HCEC 1CT (cell line): ENCODE results near the gene DDAH1.
"Not testable (repeated sequence)": the region's sequence is repeated elsewhere in the genome, so short reads cannot be mapped to it uniquely, and the experiment has no call there.

ENCODE experiments used
- DNase-seq: peaks from one replicate; pipeline ENCODE4 v3.0.0-alpha.2; 2017

DDAH1 gene

GRCh38 chr1:85465099-85465785 is at the start of gene DDAH1:
TSS of gene DDAH1 (minus strand) at chr1:85465159. CDS start at chr1:85465045, 114 bp downstream.
- peak; percentile 65 for DNase-seq

DNA sequence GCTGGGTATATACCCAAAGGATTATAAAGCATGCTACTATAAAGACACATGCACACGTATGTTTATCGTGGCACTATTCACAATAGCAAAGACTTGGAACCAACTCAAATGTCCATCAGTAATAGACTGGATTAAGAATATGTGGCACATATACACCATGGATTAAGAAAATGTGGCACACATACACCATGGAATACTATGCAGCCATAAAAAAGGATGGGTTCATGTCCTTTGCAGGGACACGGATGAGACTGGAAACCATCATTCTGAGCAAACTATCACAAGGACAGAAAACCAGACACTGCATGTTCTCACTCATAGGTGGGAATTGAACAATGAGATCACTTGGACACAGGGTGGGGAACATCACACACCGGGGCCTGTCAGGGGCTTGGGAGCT is 49.0 kb upstream of the DDAH1 start:
- DNase-seq: not testable (repeated sequence)

DNA sequence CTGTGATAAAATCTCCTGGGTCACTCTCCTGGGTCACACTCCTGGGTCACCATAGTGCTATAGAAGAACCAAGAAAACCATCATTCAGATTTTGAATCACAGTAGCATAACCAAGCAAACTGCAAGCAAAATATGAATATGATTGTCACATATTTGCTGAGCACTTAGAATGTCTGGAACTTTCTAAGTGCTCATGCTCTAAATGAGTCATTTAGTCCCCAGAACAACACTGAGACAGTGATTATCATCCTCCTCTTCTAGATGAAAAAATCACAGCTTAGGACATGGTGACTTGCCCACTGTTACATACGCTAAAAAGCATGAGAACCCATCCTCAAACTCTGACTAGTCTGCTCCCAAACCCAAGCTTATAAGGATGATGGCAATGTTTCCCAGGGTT is 39.5 kb upstream of the DDAH1 start:
- peak; percentile 1 for DNase-seq

- peak; percentile 78 for DNase-seq
Observed at GRCh38 chr1:85502625-85503083, 37.7 kb upstream of the DDAH1 start.

DNA sequence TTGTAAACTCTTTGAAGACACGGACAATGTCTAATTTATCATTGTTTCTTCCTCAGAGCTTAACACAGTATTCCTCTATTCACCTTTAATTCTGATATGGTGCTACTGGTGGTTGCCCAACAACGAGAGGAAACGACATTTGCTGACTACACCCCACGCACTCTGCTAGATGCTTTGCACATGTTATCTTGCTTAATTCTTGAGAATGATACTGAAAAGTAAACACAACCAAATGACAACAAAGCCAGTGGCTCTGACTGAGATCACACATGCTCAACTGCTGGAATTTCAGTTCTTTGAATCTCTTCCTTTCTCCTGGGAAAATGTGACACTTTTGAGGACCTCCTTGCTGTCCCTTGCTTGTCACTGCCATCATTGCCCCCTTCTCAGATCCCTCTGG is 37.2 kb upstream of the DDAH1 start:
- peak; percentile 72 for DNase-seq

GRCh38 chr1:85501355-85501898 is 36.5 kb upstream of the DDAH1 start:
- no peak for DNase-seq

- DNase-seq: peak; percentile 6
Observed at GRCh38 chr1:85496941-85497582, 32.1 kb upstream of the DDAH1 start.

DNA sequence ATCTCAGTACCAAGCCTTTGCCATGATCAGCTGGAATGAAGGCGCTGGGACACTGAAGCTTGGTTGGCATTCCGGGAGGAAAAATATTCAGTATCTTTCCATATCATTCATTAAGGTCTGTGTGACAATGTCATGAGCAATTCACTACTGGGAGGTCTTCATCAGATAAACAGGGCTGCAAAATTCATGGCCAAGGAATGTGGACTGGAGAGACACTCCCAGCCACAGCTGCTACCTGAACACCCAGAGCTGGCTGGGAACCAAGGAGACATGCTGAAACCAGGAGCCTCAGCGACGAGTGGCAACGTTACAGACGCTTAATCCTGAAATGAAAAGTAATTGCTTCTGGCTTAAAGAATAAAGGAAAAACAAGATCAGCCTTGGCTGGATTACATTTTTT is 30.6 kb upstream of the DDAH1 start:
- DNase-seq: peak; percentile 85

DNA sequence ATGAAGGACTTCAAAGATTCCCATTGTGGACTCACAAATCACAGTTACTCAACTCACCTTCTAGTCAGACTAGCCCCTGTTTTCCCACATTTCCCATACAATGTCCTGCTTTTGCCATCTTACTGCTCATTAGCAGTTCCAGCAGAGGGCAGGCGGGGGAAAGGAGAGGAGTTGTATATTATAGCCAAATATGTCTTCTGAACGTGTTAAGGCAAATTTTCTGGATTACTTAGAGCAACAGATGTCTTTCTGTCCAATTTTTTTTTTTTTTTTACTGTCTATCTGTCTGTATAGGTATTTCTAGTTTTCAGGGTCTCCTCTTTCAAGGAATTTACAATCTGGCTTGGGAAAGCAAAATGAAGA is 29.9 kb upstream of the DDAH1 start:
- peak; percentile 66 for DNase-seq

- peak; percentile 29 for DNase-seq
Observed at GRCh38 chr1:85494074-85494903, 29.3 kb upstream of the DDAH1 start.

GRCh38 chr1:85490270-85490985 is 25.5 kb upstream of the DDAH1 start:
- no peak for DNase-seq

- no peak for DNase-seq
Observed at GRCh38 chr1:85488126-85488525, 23.2 kb upstream of the DDAH1 start.

DNA sequence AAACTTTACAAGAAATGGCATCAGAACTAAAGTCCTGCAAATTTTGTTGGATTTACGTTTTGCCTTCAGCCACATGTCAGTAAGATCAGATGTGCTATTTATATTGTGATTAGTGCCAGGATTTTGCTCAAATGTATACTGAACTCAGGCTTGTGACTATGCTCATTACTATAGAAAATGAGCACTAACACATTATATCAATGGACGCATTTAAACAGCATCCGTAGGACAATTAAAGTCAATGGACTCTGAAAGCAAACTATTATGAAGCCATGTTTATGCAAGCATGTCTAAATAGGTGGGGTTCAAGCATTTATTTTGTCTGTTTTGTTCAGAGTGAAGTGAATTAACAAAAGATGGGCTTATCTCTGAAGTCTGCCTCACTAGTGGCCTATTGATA is 20.6 kb upstream of the DDAH1 start:
- no peak for DNase-seq

DNA sequence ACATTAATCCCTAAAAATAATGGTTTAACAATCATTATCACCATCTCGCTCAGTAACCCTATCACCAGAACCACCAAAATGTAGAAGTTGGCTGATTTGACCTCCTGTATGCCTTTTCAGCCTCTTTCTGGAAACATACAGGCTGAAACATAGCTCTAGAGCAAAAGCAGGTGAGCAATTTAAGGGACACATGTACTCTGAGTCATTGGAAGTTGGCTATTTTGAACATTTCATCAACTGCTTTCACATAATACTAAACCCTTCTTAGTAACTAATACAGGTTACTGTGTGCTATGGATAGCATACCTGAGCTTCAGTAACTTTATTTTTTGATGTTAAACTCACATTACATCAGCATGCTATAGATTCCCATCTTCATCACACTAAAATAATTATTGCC is 19.8 kb upstream of the DDAH1 start:
- no peak for DNase-seq

- DNase-seq: no peak
Observed at GRCh38 chr1:85484264-85484663, 19.3 kb upstream of the DDAH1 start.

DNA sequence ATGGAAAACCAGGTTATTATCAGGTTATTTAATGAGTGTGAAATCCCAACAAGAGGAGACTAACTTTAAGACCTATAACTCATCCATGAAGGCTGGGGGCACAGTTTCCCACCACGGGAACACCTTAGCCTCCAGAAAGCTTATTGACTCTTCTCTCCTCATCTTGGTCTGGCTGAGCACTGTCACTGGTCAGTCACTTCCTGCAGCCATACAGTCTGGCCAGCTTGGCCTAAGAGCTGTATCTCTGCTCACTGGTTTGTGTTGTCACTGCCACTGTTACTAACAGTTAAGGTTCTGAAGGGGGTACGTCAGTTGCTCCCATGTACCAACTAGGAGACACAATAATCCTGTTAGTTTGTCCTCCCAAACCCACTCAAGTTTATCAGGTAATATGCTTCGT is 16.7 kb upstream of the DDAH1 start:
- no peak for DNase-seq

GRCh38 chr1:85480566-85480965 is 15.6 kb upstream of the DDAH1 start:
- DNase-seq: no peak

- DNase-seq: no peak
Observed at GRCh38 chr1:85479491-85479890, 14.5 kb upstream of the DDAH1 start.

- DNase-seq: no peak
Observed at GRCh38 chr1:85478366-85478765, 13.4 kb upstream of the DDAH1 start.

DNA sequence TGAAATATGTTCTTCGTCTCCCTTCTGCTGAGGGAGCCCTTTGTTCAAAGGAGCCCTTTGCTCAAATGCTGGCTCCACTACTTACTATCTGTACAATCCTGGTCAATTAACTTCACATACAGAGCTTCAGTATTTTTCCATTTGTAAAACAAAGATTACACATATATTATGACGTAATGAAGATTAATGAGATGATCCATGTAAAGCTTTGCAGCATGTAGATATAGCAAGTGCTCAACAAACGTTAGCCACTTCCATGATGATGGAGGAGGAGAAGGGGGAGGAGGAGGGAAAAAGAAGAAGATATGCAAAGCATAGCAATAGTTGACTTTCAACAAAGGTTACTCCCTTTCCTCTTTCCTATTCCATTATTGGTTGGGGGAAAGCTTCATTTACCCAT is 10.1 kb upstream of the DDAH1 start:
- no peak for DNase-seq

- peak; percentile 88 for DNase-seq
Observed at GRCh38 chr1:85473390-85473789, 8.4 kb upstream of the DDAH1 start.

GRCh38 chr1:85471558-85471957 is 6.6 kb upstream of the DDAH1 start:
- no peak for DNase-seq

GRCh38 chr1:85470130-85470529 is 5.2 kb upstream of the DDAH1 start:
- DNase-seq: not testable (repeated sequence)
